Measurements from ENCODE around the gene MOCOS. TPM values are rescaled to one million over a fixed set of nuclear protein-coding genes. Genes with fewer than 3 reads are reported as not detected.

MOCOS gene
- total RNA-seq, 4 donors from 2014 or later: 2.2 to 11.4 (median 5.1) TPM

GRCh38 chr18:36264283-36264682, 77.0 kb downstream of the MOCOS start:
- DNase-seq (ENCODE audit: low spot score) (no peak), ATAC-seq (ENCODE audit: low FRiP score) (no peak)
- TF ChIP-seq CTCF (IDR thresholded peaks at IDR 0.05): no peak

- TF ChIP-seq CTCF (IDR thresholded peaks at IDR 0.05): no peak
- DNase-seq (ENCODE audit: low spot score): no peak
- ATAC-seq (ENCODE audit: low FRiP score): no peak
Measured at GRCh38 chr18:36265015-36265414, 77.7 kb downstream of the MOCOS start.

GRCh38 chr18:36269157-36269556, 81.9 kb downstream of the MOCOS start:
- TF ChIP-seq CTCF (IDR thresholded peaks at IDR 0.05): no peak
- DNase-seq (ENCODE audit: low spot score) (no peak), ATAC-seq (ENCODE audit: low FRiP score) (no peak)

- ATAC-seq (ENCODE audit: low FRiP score) (no peak), DNase-seq (ENCODE audit: low spot score) (no peak)
- no peak for TF ChIP-seq CTCF (IDR thresholded peaks at IDR 0.05)
Measured at GRCh38 chr18:36271153-36271552, 83.9 kb downstream of the MOCOS start.

GRCh38 chr18:36273347-36273746, 86.0 kb downstream of the MOCOS start:
- ATAC-seq (ENCODE audit: low FRiP score) (no peak), DNase-seq (ENCODE audit: low spot score) (no peak)
- TF ChIP-seq CTCF (IDR thresholded peaks at IDR 0.05): no peak

- no peak for TF ChIP-seq CTCF (IDR thresholded peaks at IDR 0.05)
Measured at GRCh38 chr18:36274083-36274715, 86.9 kb downstream of the MOCOS start.

GRCh38 chr18:36275561-36275960, 88.3 kb downstream of the MOCOS start:
- DNase-seq (ENCODE audit: low spot score) (no peak), ATAC-seq (ENCODE audit: low FRiP score) (no peak)
- TF ChIP-seq CTCF (IDR thresholded peaks at IDR 0.05): no peak

More at GRCh38 chr18:36274083-36274715, 86.9 kb downstream of the MOCOS start:
- ATAC-seq (ENCODE audit: low FRiP score): no peak
- no peak for DNase-seq (ENCODE audit: low spot score)

All from omental fat pad (tissue), 4 donors.